Osteoblast (primary cell): ENCODE measurements around the gene AP1AR. TPM values are rescaled to one million over a fixed set of nuclear protein-coding genes. Genes with fewer than 3 reads are reported as not detected.
A peak's percentile ranks its signal among the peaks of the same experiment; 100 is the strongest.

Source experiments
- DNase-seq: peaks from one replicate; pipeline ENCODE4 v3.0.0; 2011; ENCODE audit warnings: low spot score, mixed read lengths; ENCODE audit not compliant: insufficient read length; ENCODE audit errors: missing footprints
- H2AFZ ChIP-seq: 2 replicates; pipeline ENCODE4 v1.6.0; 2011; ENCODE audit warnings: mild to moderate bottlenecking, low read length
- H3K27ac ChIP-seq: 2 replicates; pipeline ENCODE4 v1.5.1; 2011; ENCODE audit warnings: mild to moderate bottlenecking, low read depth, low read length, moderate library complexity
- H3K27me3 ChIP-seq: 2 replicates; pipeline ENCODE4 v1.6.0; 2012; ENCODE audit warnings: mild to moderate bottlenecking, control low read depth, inconsistent platforms, low read length, moderate library complexity; ENCODE audit not compliant: insufficient read depth
- H3K36me3 ChIP-seq: 2 replicates; pipeline ENCODE4 v1.5.1; 2011; ENCODE audit warnings: mild to moderate bottlenecking, low read length, control low read depth, moderate library complexity; ENCODE audit not compliant: insufficient read depth
- H3K4me1 ChIP-seq: 2 replicates; pipeline ENCODE4 v1.5.1; 2011; ENCODE audit warnings: mild to moderate bottlenecking, low read length, control low read depth, moderate library complexity; ENCODE audit not compliant: insufficient read depth
- H3K4me2 ChIP-seq: 2 replicates; pipeline ENCODE4 v1.6.0; 2011; ENCODE audit warnings: mild to moderate bottlenecking, low read length; ENCODE audit not compliant: insufficient read depth
- H3K4me3 ChIP-seq: fragments of 200-600 bp; sonication (generic); 3 replicates; pipeline ENCODE4 v1.5.1; 2012; ENCODE audit warnings: mild to moderate bottlenecking, low read length, inconsistent platforms; ENCODE audit not compliant: insufficient read depth
- H3K79me2 ChIP-seq: 2 replicates; pipeline ENCODE4 v1.6.0; 2012; ENCODE audit warnings: mild to moderate bottlenecking, low read length, control low read depth, inconsistent platforms; ENCODE audit not compliant: insufficient read depth
- H3K9me3 ChIP-seq: 2 replicates; pipeline ENCODE4 v1.5.1; 2011; ENCODE audit warnings: low read depth, low read length, control low read depth
- H4K20me1 ChIP-seq: 2 replicates; pipeline ENCODE4 v1.6.0; 2012; ENCODE audit warnings: mild to moderate bottlenecking, low read length, control low read depth; ENCODE audit not compliant: insufficient read depth
- CTCF ChIP-seq: IDR thresholded peaks from 2 replicates; pipeline ENCODE4 v1.5.1; 2011; ENCODE audit warnings: mild to moderate bottlenecking, low read depth, low read length, moderate library complexity; ENCODE audit errors: extremely low read depth
- total RNA-seq: library from RNA; depleted of rRNA; stranded (reverse); fragments of >200 nt; gene quantifications from 2 replicates; pipeline ENCODE4 v1.2.3, GENCODE V29; 2012

AP1AR gene
- total RNA-seq, 1 donor: 28.2 TPM

GRCh38 chr4:112289407-112290253, 58.0 kb downstream of the AP1AR start:
- no peak overlapping the region for H3K4me2 ChIP-seq
- DNase-seq: no peak
- no peaks in the 10 kb centered on the region for H3K9me3 ChIP-seq
- peaks cover 11% of the 10 kb centered on the region for H3K4me1 ChIP-seq
- no peak overlapping the region for H3K4me3 ChIP-seq
- H3K27me3 ChIP-seq: no peaks in the 10 kb centered on the region
- H3K36me3 ChIP-seq: no peaks in the 10 kb centered on the region
- no peaks in the 10 kb centered on the region for H4K20me1 ChIP-seq
- no peaks in the 10 kb centered on the region for H3K79me2 ChIP-seq
- TF ChIP-seq CTCF: no peak
- H2AFZ ChIP-seq: no peak overlapping the region
- no peak overlapping the region for H3K27ac ChIP-seq

GRCh38 chr4:112290341-112290740, 58.8 kb downstream of the AP1AR start:
- Histone ChIP-seq H3K4me2 (no peak overlapping the region), H3K27me3 (no peaks in the 10 kb centered on the region), H3K9me3 (no peaks in the 10 kb centered on the region), H3K4me1 (peaks cover 6% of the 10 kb centered on the region), H3K4me3 (no peak overlapping the region), H3K79me2 (no peaks in the 10 kb centered on the region), H3K36me3 (no peaks in the 10 kb centered on the region), H4K20me1 (no peaks in the 10 kb centered on the region), H3K27ac (no peak overlapping the region), H2AFZ (no peak overlapping the region)
- no peak for DNase-seq
- TF ChIP-seq CTCF: no peak

GRCh38 chr4:112296949-112297880, 65.6 kb downstream of the AP1AR start, which contains the start of gene ALPK1:
Gene ALPK1, plus strand, starts transcription at chr4:112297369.
- Histone ChIP-seq H3K9me3 (no peaks in the 10 kb centered on the region), H3K36me3 (no peaks in the 10 kb centered on the region), H2AFZ (peak within 1 kb of the TSS; percentile 97), H3K27me3 (no peaks in the 10 kb centered on the region), H3K79me2 (peaks cover 8% of the 10 kb centered on the region), H3K4me2 (peak within 1 kb of the TSS; percentile 93), H3K27ac (peak within 1 kb of the TSS; percentile 73), H4K20me1 (no peaks in the 10 kb centered on the region), H3K4me3 (peak within 1 kb of the TSS; percentile 77), H3K4me1 (peaks cover 4% of the 10 kb centered on the region)
- DNase-seq: peak; percentile 88
- no peak for TF ChIP-seq CTCF
